HG02852 (cell line): ENCODE measurements around the gene RIPOR1.

Experiments used
- ATAC-seq: cut with Tn5 transposase; IDR thresholded peaks from one replicate; pipeline ENCODE4 v1.9.1; 2021; ENCODE audit warnings: mild to moderate bottlenecking, moderate library complexity; ENCODE audit not compliant: unreplicated experiment

RIPOR1 gene

DNA sequence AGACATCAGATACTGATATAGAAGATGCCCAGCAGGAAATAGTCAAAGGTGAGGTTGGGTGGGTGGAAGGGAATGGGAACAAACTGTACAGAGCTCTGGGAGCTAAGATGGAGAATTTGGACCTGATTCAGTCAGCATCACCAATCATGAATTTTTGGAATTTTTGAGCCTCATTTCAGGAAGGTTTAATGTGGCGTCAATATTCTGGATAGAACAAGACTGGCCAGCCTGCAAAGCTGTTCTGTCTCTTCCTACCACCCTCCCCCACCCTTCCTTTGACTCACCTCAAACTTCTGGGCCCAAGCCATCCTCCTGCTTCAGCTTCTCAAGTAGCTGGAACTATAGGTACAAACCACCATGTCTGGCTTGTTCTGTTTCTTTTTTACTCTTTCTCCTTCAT lies 66.3 kb downstream of the RIPOR1 start:
- no peak for ATAC-seq
